ENCODE data around the gene CYTH1.

The CYTH1 gene

GRCh38 chr17:78734793-78735641 is 47.1 kb downstream of the CYTH1 start:
- peak; percentile 16 to 18 for ATAC-seq

GRCh38 chr17:78732354-78732753 is 49.7 kb downstream of the CYTH1 start:
- no peak for ATAC-seq

- ATAC-seq: no peak
Measured at GRCh38 chr17:78731904-78732303, 50.2 kb downstream of the CYTH1 start.

- no peak for ATAC-seq
Measured at GRCh38 chr17:78729641-78730040, 52.4 kb downstream of the CYTH1 start.

- no peak for ATAC-seq
Measured at GRCh38 chr17:78728495-78728894, 53.6 kb downstream of the CYTH1 start.

- ATAC-seq: no peak
Measured at GRCh38 chr17:78727476-78728229, 54.4 kb downstream of the CYTH1 start.

GRCh38 chr17:78727057-78727456 is 55.0 kb downstream of the CYTH1 start:
- ATAC-seq: no peak

GRCh38 chr17:78726513-78726912 is 55.6 kb downstream of the CYTH1 start:
- ATAC-seq: no peak

GRCh38 chr17:78725448-78726021 is 56.5 kb downstream of the CYTH1 start:
- peak; percentile 93 to 95 for ATAC-seq

GRCh38 chr17:78724999-78725398 is 57.1 kb downstream of the CYTH1 start:
- no peak for ATAC-seq

GRCh38 chr17:78724544-78724943 is 57.5 kb downstream of the CYTH1 start:
- ATAC-seq: no peak

GRCh38 chr17:78723957-78724356 is 58.1 kb downstream of the CYTH1 start:
- ATAC-seq: no peak

GRCh38 chr17:78723001-78723796 is 58.9 kb downstream of the CYTH1 start:
- no peak for ATAC-seq

- no peak for ATAC-seq
Measured at GRCh38 chr17:78722246-78722761, 59.8 kb downstream of the CYTH1 start.

GRCh38 chr17:78719630-78720298 is 62.3 kb downstream of the CYTH1 start:
- peak; percentile 73 to 77 for ATAC-seq

GRCh38 chr17:78718575-78719208 is 63.4 kb downstream of the CYTH1 start:
- ATAC-seq: no peak

GRCh38 chr17:78717431-78717980 is 64.6 kb downstream of the CYTH1 start:
- no peak for ATAC-seq

GRCh38 chr17:78716814-78717393 is 65.2 kb downstream of the CYTH1 start:
- no peak for ATAC-seq

GRCh38 chr17:78716292-78716691 is 65.8 kb downstream of the CYTH1 start:
- no peak for ATAC-seq

- ATAC-seq: no peak
Measured at GRCh38 chr17:78715876-78716275, 66.2 kb downstream of the CYTH1 start.
